Gastroesophageal sphincter (tissue), 4 donors: Measurements from ENCODE around the gene ITGAX. TPM values are rescaled to one million over a fixed set of nuclear protein-coding genes. Genes with fewer than 3 reads are reported as not detected.

ENCODE experiments used
- ATAC-seq: fragments of 150-250 bp; one replicate; pipeline ENCODE4 v1.9.1; 2016; ENCODE audit warnings: mild to moderate bottlenecking, moderate library complexity
- H3K27ac ChIP-seq, 4 donors: fragments of 200-600 bp; sonication (generic) in 3 of 4; 1 replicate in 3 of 4; 2 replicates in 1 of 4; pipeline ENCODE4 v1.5.1; 2016 to 2019
- H3K27me3 ChIP-seq: fragments of 200-600 bp; sonication (generic); one replicate; pipeline ENCODE4 v1.5.1; 2019
- H3K36me3 ChIP-seq, 2 donors: fragments of 200-600 bp; sonication (generic); one replicate each; pipeline ENCODE4 v1.5.1; 2019; ENCODE audit warnings: control low read depth in 1 of 2
- H3K4me1 ChIP-seq, 3 donors: fragments of 200-600 bp; sonication (generic); 1 replicate in 2 of 3; 2 replicates in 1 of 3; pipeline ENCODE4 v1.5.1; 2016 to 2019; ENCODE audit warnings: control low read depth in 2 of 3
- H3K4me3 ChIP-seq, 2 donors: fragments of 200-600 bp; sonication (generic); one replicate each; pipeline ENCODE4 v1.5.1; 2019; ENCODE audit warnings: mild to moderate bottlenecking in 1 of 2, moderate library complexity in 1 of 2
- H3K9me3 ChIP-seq, 3 donors: fragments of 200-600 bp; sonication (generic); one replicate each; pipeline ENCODE4 v1.5.1; 2017 to 2019; ENCODE audit warnings: control low read depth in 2 of 3
- EP300 ChIP-seq: sonication (generic); formaldehyde crosslinking; IDR thresholded peaks from one replicate; pipeline ENCODE4 v1.6.1; 2017; ENCODE audit warnings: antibody characterized with exemption, mild to moderate bottlenecking
- POLR2A ChIP-seq, 2 donors: fragments of 450-650 bp; IDR thresholded peaks; one replicate each; pipeline ENCODE4 v1.6.1; 2017; ENCODE audit warnings: antibody characterized with exemption in 2 of 2, mild to moderate bottlenecking in 2 of 2, moderate library complexity in 1 of 2
- POLR2AphosphoS5 ChIP-seq: sonication (generic); formaldehyde crosslinking; IDR thresholded peaks from one replicate; pipeline ENCODE4 v1.6.1; 2017; ENCODE audit warnings: antibody characterized with exemption
- WGBS, 2 donors: methylation state at CpG; one replicate each; pipeline ENCODE4 v1.1.5; 2018; ENCODE audit warnings: low coverage in 1 of 2; 5-methylcytosine and 5-hydroxymethylcytosine counted together
- total RNA-seq, 4 donors: library from RNA; depleted of rRNA; stranded (reverse); fragments of >200 nt; gene quantifications; one replicate each; pipeline ENCODE4 v1.1.0, GENCODE V29; 2016
- TF ChIP-seq, protein P1 (sequence below), 4 experiments: fragments of 200-600 bp in 2 of 4; fragments of 450-650 bp in 2 of 4; sonication (generic) in 1 of 4; IDR thresholded peaks; one replicate each; pipeline ENCODE4 v1.5.1; 2017 to 2019; ENCODE audit warnings: antibody characterized with exemption in 4 of 4, mild to moderate bottlenecking in 2 of 4, moderate library complexity in 2 of 4

ITGAX gene
- total RNA-seq, 4 donors from 2014 or later, result 1.2 to 7.5 (median 2.4) TPM

DNA sequence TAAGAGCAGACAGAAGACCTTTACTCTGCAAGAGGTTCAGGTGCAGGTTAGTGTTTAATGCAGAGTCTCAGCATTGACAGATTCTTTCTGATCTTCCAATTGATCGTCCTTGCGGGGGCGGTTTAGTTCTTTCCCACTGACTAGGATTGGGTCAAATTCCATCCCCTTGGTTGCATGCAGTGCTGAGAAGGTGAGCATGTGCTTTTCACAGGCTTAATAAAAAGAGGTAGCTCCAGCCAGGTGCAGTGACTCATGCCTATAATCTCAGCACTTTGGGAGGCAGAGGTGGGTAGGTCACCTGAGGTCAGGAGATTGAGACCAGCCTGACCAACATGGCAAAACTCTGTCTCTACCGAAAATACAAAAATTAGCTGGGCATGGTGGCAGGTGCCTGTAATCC, 30.7 kb downstream of the ITGAX start:
- no peak for ATAC-seq
- Histone ChIP-seq H3K36me3 (no peaks in the 10 kb centered on the region), H3K9me3 (peaks cover 0 to 7% (median 0%) of the 10 kb centered on the region in 3 donors), H3K27me3 (peaks cover 61% of the 10 kb centered on the region), H3K4me3 (no peak overlapping the region), H3K4me1 (peaks cover 0 to 7% (median 0%) of the 10 kb centered on the region in 3 donors), H3K27ac (no peak overlapping the region)
- WGBS, 2 donors, result 79 to 84% methylated on average over 2 to 4 of the region's 4 CpGs
- TF ChIP-seq, protein P1, sequence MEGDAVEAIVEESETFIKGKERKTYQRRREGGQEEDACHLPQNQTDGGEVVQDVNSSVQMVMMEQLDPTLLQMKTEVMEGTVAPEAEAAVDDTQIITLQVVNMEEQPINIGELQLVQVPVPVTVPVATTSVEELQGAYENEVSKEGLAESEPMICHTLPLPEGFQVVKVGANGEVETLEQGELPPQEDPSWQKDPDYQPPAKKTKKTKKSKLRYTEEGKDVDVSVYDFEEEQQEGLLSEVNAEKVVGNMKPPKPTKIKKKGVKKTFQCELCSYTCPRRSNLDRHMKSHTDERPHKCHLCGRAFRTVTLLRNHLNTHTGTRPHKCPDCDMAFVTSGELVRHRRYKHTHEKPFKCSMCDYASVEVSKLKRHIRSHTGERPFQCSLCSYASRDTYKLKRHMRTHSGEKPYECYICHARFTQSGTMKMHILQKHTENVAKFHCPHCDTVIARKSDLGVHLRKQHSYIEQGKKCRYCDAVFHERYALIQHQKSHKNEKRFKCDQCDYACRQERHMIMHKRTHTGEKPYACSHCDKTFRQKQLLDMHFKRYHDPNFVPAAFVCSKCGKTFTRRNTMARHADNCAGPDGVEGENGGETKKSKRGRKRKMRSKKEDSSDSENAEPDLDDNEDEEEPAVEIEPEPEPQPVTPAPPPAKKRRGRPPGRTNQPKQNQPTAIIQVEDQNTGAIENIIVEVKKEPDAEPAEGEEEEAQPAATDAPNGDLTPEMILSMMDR (IDR thresholded peaks at IDR 0.05), result no peak
- no peak for TF ChIP-seq EP300
- TF ChIP-seq POLR2A (IDR thresholded peaks at IDR 0.05), result no peak
- TF ChIP-seq POLR2AphosphoS5, result no peak

DNA sequence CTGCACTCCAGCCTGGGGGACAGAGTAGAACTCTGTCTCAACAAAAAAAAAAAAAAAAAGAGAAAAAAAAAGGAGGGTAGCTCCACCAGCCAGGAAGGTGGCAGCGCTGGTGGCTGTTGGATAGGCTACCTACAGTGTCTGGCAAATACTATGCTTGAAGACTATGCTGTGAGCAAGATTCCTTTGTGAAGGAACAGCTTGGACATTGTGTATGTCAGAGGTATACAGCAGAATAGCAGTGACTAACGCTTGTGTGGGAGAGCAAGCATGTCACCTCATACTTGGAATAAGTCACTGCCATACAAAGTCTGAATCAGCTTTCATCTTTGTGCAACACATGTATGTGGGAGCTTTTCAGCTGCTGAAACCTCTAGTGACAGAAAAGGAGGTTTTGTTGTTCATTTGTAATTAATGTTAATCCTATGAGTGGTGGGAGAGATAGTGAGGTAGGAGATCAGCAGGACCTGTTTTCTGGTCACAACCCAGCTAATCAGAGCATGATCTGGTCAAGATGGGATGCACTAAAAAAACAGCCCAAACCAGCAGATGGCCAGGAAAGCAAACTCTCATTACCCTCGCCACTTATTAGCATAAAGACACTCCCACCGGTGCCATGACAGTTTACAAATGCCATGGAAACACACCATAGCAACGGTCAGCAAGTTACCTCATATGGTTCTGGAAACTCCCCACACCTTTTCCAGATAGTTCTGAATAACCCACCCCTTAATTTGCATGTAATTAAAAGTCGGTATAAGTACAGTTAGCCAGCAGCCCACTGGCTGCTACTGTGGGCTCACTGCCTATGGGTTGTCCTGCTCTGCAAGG, 31.4 kb downstream of the ITGAX start:
- H3K27ac ChIP-seq, result no peak overlapping the region
- 53 to 63% methylated on average over 2 to 6 of the region's 6 CpGs for WGBS, 2 donors
- no peaks in the 10 kb centered on the region for H3K36me3 ChIP-seq
- peaks cover 0 to 7% (median 0%) of the 10 kb centered on the region in 3 donors for H3K4me1 ChIP-seq
- no peak for ATAC-seq
- peaks cover 55% of the 10 kb centered on the region for H3K27me3 ChIP-seq
- H3K4me3 ChIP-seq, result no peak overlapping the region
- TF ChIP-seq EP300 (no peak), POLR2AphosphoS5 (no peak), POLR2A (IDR thresholded peaks at IDR 0.05) (no peak)
- TF ChIP-seq, protein P1 (IDR thresholded peaks at IDR 0.05), result no peak
- peaks cover 0 to 7% (median 0%) of the 10 kb centered on the region in 3 donors for H3K9me3 ChIP-seq

DNA sequence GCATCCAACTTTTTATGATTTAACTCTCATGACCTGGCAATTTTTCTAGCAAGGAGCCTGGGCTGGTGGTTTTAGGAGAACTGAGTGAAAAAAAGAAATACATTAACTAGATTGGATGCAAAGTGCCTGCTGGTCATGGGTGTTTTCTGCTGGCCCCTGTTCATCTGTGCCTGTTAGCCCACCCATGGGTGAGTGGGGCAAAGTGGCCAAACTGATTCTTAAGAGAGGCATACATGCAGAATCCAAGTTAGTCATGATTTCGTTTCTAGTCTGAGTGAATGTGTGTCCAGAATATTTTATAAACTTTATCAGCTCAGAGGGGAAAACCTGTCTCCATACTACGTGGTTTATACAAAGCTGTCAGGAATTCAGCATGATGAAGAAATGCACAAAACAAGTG, 33.6 kb downstream of the ITGAX start:
- no peak for TF ChIP-seq POLR2AphosphoS5
- TF ChIP-seq, protein P1 (IDR thresholded peaks at IDR 0.05), result no peak
- TF ChIP-seq EP300, result no peak
- TF ChIP-seq POLR2A (IDR thresholded peaks at IDR 0.05), result no peak
- H3K4me1 ChIP-seq, result no peaks in the 10 kb centered on the region
- H3K4me3 ChIP-seq, result no peak overlapping the region
- ATAC-seq, result no peak
- no peaks in the 10 kb centered on the region for H3K36me3 ChIP-seq
- no peak overlapping the region for H3K27ac ChIP-seq
- peaks cover 0 to 7% (median 0%) of the 10 kb centered on the region in 3 donors for H3K9me3 ChIP-seq
- WGBS, 2 donors, result 52 to 59% methylated on average over 2 of the region's 2 CpGs
- peaks cover 43% of the 10 kb centered on the region for H3K27me3 ChIP-seq

DNA sequence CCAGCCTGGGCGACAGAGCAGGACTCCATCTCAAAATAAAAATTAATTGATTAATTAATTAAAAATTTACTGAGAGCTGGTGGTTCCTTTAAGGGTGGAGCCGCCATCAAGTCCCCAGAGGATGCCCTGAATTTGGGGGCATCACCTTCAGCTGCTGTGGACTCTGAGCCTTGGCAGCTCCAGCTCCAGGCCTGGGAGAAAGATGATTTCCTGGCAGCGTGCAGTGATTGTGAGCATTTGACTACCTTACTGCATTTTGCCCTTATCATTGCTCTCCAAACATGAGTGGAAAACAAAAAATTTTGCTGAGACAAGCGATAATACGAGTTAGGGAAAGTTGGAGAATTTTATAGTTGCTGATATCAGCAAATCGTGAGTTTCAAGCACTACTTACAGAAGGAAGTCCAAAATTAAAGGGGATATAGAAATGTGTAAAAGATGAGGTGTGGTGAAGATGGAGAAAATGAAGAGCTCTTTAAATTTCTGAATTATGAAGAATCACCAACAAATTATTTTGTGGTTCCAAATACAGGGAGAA, 35.6 kb downstream of the ITGAX start:
- no peak for ATAC-seq
- Histone ChIP-seq H3K27me3 (peaks cover 38% of the 10 kb centered on the region), H3K36me3 (no peaks in the 10 kb centered on the region), H3K4me3 (no peak overlapping the region), H3K27ac (no peak overlapping the region), H3K9me3 (no peaks in the 10 kb centered on the region), H3K4me1 (no peaks in the 10 kb centered on the region)
- TF ChIP-seq POLR2AphosphoS5 (no peak), POLR2A (IDR thresholded peaks at IDR 0.05) (no peak), EP300 (no peak)
- TF ChIP-seq, protein P1 (IDR thresholded peaks at IDR 0.05), result no peak
- WGBS, 2 donors, result 63 to 68% methylated on average over 5 to 6 of the region's 6 CpGs

DNA sequence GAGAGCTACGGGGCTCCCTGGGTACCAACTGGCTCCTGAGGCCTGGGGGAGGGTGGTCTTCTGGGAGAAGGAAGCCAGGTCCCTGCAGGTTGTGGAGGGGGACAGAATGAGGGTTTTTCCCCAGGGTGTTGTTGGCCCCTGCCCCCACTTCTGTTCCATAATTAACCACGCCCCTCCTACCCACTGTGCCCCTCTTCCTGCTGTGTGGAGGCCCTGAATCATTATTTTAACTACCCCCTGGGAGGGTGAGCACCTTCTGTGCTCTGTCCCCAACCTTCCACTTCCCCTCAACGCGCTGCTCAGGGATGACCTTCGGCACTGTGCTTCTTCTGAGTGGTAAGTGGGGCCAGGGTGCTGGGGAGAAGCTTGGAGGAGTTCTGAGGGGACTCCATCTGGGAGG, 38.1 kb downstream of the ITGAX start, which contains the start of gene ITGAD:
Gene ITGAD, plus strand, starts transcription at position 280 of the 400 bp plus-strand sequence. Its CDS starts 26 bp downstream, at position 306.
- 42% methylated on average over 2 of the region's 5 CpGs; no CpG with 5 or more reads in 1 of the 2 donors for WGBS, 2 donors
- ATAC-seq, result no peak
- H3K4me3 ChIP-seq, result no peak within 1 kb of the TSS
- no peak within 1 kb of the TSS for H3K27ac ChIP-seq
- H3K4me1 ChIP-seq, result no peaks in the 10 kb centered on the region
- TF ChIP-seq POLR2A (IDR thresholded peaks at IDR 0.05), result no peak
- TF ChIP-seq EP300, result no peak
- no peak for TF ChIP-seq POLR2AphosphoS5
- TF ChIP-seq, protein P1 (IDR thresholded peaks at IDR 0.05), result no peak
- peaks cover 38% of the 10 kb centered on the region for H3K27me3 ChIP-seq
- H3K36me3 ChIP-seq, result no peaks in the 10 kb centered on the region
- H3K9me3 ChIP-seq, result no peaks in the 10 kb centered on the region
